GM18873 (cell line): ENCODE data around the gene CACTIN.
"Not testable (repeated sequence)": the region's sequence is repeated elsewhere in the genome, so short reads cannot be mapped to it uniquely, and the experiment has no call there.

Source experiments
- ATAC-seq: cut with Tn5 transposase; IDR thresholded peaks from one replicate; pipeline ENCODE4 v1.9.1; 2021; ENCODE audit warnings: mild to moderate bottlenecking, moderate library complexity, moderate number of reproducible peaks; ENCODE audit not compliant: unreplicated experiment, low FRiP score

The CACTIN gene

GRCh38 chr19:3632739-3633558 is 6.4 kb upstream of the CACTIN start:
- ATAC-seq, result no peak

- no peak for ATAC-seq
Observed at GRCh38 chr19:3632098-3632497, 5.5 kb upstream of the CACTIN start.

GRCh38 chr19:3631053-3631861 is 4.7 kb upstream of the CACTIN start:
- no peak for ATAC-seq

- not testable (repeated sequence) for ATAC-seq
Observed at GRCh38 chr19:3628766-3629165, 2.2 kb upstream of the CACTIN start.

- ATAC-seq, result no peak
Observed at GRCh38 chr19:3627351-3627723, 747 bp upstream of the CACTIN start.

GRCh38 chr19:3625996-3626472 is 556 bp downstream of the CACTIN start:
- ATAC-seq, result no peak

- no peak for ATAC-seq
Observed at GRCh38 chr19:3623716-3624115, 2.9 kb downstream of the CACTIN start.

- ATAC-seq, result no peak
Observed at GRCh38 chr19:3622224-3622623, 4.4 kb downstream of the CACTIN start.

- no peak for ATAC-seq
Observed at GRCh38 chr19:3621689-3622088, 4.9 kb downstream of the CACTIN start.

GRCh38 chr19:3620817-3621547 is 5.6 kb downstream of the CACTIN start:
- ATAC-seq, result no peak

GRCh38 chr19:3620145-3620816 is 6.3 kb downstream of the CACTIN start:
- ATAC-seq, result no peak

- ATAC-seq, result no peak
Observed at GRCh38 chr19:3619631-3620012, 7.0 kb downstream of the CACTIN start.

- no peak for ATAC-seq
Observed at GRCh38 chr19:3618811-3619630, 7.6 kb downstream of the CACTIN start.

- peak; percentile 51 for ATAC-seq
Observed at GRCh38 chr19:3618144-3618810, 8.3 kb downstream of the CACTIN start.

- no peak for ATAC-seq
Observed at GRCh38 chr19:3617463-3617862, 9.1 kb downstream of the CACTIN start.

- no peak for ATAC-seq
Observed at GRCh38 chr19:3615524-3616135, 11.0 kb downstream of the CACTIN start.

GRCh38 chr19:3614858-3615505 is 11.6 kb downstream of the CACTIN start:
- no peak for ATAC-seq
